Activated CD4-positive, alpha-beta T cell treated with anti-CD3 and anti-CD28 coated beads, Interleukin-2, amount 50 U/mL, for 1 hour (primary cell): ENCODE measurements around the gene BCL2.

ENCODE experiments used
- DNase-seq: peaks from one replicate; pipeline ENCODE4 v3.0.0-alpha.2; 2020

Gene BCL2

DNA sequence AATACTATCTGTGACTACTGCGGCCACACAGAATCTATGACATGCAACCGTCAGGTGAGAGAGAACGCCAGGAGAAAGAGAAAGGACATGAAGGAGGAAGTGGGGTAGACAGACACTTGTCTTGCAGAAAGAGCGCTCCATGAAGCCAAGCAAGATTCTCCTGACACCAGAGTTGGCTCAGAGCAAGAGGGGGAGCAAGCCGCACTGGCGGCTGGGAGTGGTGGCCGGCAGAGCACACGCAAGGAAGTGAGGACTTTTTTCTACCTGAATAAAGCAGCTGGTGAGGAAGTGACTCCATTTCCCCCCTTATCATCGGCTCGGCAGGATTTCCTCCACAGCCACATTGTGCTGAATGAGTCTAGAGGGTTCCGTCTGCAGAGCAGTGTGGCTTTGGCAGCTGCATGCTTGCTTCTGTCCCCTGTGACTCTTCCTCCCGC is 181.6 kb downstream of the BCL2 start:
- DNase-seq: peak; percentile 57

DNA sequence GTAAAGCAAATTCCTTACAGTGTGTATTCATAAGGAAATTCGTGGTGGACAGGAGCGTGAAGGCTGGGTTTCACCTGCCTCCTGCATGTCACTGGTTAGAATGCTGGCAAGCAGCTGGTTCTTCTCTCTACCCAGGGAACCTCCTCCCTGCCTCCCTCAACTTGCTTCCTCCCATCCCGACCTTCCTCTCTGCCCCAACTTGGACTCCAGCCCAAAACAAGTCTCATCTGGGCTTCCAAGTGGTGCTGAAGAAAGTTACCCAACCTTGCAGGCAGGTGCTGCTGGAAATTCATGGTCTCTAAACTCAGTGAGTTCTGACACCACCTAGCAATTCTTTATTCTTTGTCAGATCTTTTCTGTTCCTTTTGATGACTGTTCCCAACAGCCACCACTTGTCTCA is 184.5 kb downstream of the BCL2 start:
- DNase-seq: no peak

DNA sequence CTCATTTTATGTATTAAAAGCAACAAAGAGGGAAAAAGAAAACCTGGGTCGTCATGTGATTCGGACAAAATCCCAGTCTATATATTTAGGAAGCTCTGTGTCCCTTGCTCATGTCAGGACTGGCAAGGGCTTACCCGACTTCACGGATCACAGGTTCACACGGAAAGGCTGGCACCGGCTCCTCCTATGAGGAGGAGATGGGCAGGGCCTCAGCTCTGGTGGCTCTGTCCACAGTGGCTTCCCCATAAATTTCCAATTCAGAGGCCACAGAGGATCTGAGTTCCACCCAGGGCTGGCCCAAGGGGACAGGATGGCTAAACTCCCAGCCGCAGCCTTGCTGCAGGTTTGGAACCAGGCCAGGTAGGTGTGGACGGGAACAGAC is 186.8 kb downstream of the BCL2 start:
- no peak for DNase-seq

DNA sequence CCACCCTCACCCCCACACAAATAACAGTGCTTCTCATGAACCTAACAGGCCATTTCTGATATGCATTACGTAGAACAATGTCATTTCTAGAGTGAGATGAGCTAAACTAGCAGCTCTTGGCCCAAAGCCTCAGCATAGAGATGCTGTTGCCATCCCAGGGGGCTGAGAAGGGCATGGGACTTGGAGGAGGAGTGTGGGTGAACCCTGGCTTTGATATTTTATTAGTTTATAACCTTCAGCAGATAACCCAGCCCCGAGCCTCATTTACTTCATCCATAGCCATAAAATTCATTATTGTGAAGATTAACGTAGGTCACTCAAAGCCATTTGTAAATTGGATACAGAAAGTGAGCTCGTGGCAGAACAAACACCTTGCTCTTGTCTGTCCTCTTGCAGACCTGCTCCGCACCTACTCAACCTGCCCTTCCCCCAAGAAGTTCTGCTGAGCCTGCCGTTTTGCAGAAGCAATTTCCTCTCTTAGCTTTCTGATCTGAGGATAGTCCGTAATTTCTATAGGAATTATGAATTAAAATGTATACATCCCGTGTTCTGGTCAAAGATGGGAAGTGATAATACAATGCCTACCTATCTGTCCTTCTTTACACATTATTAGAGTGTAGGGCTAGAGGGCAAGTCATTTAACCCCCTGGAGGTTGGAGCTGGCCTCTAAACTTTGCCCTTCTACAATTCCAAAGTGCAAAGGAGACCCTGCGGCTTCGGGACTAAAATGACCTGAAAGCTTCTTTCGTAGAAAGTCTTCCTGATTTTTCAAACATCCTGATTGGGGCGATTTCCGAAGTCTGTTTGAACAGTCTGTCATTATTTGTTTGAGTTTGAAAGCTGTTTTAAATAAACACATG is 187.4 kb downstream of the BCL2 start:
- DNase-seq: no peak

DNA sequence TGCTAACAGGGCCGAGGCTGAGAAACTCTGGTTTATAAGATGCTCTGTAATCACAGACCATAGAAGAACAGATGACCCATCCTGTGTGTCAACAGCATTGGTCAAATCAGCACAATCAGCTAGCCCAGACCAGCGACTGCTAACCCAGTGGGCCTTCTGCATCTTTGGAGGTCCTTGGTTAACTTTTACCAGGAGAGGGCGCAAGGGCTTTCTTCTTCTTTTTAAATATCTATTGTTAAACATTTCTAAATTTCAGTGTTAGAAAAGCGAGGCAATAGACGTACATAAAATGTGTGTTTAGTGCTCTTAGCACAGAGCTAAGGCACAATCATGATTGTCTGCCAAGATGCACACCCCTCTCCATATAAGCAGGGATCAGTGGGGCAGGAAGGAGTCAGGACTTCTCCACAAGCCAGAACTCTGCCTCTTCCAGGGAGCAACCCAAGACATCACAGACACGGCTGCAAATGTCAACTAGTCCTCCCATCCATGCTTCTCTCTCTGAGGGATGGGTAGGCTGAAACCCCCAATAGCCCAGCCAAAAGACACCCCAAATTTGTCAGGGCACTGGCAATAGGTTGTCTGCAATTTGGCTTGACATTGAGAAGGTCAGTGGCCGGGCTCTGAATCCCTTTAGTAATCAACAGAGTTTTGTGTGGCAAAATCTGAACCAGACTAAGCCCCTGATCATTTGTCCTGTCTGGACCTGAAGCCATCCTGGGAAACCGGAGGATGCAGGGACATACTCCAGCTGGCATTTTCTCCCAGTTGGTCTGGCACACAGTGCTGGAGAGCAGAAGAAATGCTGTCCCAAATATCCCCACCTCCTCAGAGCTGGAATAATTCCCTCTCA is 188.2 kb downstream of the BCL2 start:
- peak; percentile 55 for DNase-seq

DNA sequence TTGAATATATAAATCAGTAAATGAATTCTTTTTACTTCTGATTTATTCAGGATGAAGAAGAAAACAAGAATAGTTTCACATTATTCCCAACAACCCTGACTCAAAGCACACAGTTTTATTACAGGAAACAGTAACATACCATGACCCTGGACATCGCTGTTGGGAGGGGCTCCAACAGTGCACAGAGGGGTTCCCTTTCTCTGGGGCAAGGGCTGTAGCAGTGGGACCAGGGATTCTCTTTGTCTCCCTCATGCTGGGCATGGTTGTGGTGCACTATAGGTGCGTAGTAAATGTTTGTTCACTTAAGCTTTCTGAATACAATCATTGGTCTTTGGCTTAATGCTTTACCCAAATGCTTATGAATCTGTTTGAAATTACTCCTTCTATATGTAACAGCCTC is 189.4 kb downstream of the BCL2 start:
- no peak for DNase-seq

DNA sequence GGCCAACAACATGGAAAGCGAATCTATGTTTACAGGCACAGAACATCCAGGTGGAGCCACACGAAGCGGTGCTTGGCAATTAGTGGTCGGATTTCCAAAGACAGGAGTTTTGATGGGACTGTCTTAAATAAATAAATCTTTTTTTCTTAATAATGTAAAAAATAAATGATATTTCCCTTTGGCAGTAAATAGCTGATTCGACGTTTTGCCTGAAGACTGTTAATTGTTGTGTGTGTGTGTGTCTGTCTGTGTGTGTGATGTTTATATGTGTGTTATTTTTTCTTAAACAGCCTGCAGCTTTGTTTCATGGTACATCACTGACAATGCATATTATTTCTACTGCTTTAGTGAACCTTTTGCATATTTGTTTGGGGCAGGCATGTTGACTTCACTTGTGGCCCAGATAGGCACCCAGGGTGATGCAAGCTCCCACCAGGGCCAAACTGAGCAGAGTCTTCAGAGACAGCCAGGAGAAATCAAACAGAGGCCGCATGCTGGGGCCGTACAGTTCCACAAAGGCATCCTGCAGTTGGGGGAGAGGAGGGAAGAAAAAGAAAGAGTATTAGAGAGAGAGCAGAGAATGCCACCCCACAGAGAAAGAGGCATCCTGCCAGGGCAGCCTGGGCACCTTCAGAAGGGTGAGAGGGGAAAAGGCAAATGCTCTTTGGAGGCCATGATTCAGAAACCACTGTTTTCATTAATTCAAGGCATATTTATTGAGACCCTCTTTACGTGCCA is 191.2 kb downstream of the BCL2 start:
- DNase-seq: no peak

DNA sequence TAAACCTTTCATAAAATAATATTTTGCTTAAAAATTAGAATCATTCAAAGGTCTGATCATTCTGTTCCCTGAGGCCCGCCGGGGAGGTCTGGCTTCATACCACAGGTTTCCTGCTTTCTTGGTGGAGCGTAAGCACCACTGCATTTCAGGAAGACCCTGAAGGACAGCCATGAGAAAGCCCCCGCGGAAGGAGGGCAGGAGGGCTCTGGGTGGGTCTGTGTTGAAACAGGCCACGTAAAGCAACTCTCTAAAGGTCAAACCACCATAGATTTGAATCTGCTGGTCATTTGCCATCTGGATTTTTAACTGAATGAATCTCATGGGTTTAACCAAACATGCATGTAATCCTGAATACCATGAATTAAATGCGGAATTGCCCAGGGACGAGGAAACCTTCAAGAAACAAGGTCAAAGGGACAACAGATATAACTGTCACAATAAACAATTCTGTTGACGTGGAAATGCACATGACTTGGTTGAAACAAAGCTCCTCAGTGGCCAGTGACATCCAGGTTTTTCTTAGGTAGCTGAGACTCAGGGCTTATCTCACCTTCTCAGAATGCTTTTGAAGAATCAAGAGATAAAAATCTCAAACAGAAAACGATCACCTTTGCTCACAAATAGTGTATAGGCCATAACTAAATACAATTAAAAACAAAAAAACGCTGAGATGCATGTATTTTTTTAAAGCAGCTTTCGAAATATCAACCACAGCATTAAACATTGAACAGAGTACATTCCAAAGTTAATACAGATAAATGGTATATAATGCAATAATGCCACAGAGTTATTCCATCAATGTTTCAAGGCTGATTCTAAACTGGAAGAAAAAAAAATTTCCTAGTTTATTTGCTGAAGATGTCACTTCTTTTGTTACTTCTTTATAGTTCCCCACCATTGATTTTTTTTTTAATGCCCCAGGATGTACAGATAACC is 193.2 kb downstream of the BCL2 start:
- DNase-seq: no peak

DNA sequence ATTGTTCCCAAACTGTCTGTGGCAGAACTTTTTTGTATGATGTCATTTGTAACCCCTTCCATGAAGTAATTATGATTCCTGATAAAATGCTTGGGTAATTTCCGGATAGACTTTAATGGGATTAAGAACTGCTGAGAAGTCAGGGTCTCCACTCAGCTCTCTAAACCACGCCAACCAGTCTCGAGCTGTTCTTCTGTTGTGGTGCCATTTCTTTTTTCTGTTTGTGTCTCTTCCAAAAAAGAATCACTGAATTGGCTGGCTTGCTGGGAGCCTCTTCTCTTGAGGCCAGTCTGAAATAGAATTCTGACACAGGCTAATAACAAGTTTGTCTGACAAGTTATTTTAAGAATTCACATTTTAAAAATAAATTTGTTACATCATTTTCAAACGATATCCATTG is 198.9 kb downstream of the BCL2 start:
- DNase-seq: no peak

DNA sequence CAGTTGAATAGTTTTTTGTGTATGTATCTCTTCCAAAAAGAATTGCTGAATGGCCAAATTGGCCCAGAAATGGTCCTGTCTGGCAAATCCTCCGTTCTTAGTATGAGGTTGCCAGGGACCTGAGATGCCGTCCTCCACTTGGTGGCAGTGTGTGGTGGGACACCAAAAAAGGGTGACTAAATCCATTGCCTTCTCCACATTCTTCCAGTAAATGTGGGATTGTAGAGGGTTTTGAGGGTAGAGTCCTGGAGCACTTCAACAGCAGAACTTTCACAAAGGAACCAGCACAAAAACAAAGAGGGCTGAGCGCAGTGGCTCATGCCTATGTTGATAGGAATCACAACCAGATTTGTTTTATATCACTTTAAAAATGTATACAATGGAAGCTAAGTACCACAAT is 199.9 kb downstream of the BCL2 start:
- DNase-seq: peak; percentile 13

DNA sequence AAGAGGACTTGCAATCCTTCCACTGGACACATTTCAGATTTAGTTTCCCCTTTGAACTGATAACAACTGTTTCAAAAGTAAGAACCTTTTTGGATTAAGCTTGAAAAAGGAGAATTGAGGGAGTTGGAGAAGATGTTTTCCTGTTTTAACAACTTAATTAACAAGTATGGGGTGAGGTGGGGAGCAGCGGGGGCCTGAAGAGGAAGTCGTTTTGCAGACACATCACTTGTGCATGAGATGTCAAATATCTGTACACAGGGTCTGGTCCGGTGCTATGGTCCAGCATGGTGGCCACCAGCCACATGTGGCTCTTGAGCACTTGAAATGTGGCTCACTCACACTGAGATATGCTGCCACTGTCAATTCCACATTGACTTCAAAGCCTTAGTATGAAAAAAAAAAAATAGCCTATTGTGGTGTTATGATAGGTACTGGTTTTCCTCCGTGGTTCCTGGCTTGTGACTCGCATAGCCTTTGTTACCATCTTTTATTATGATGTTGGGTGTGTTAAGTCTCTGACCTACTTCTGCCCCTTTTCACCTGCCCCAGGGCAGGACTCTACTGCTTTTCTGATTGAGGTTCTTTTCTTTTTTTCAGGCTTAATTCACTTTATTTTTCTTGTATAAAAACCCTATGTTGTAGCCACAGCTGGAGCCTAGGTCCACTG is 205.5 kb downstream of the BCL2 start:
- no peak for DNase-seq

DNA sequence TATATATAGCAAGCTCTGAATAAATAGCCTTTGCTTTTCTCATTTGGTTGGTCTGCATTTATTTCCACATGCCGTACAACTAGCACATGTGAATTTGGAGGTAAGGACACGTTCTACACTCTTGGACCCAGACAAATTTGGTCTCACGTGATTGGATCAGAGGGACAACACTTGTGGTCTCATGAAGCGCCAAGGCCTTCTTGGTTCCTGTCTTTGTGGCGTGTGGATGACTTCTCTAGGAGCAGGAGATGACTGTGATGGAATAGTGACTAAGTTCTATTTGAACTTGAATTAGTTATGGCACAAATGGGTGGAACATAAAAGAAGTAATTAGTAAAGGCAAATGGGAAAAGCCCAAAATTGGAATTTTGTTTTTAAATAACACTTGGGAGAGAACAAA is 206.9 kb downstream of the BCL2 start:
- DNase-seq: no peak

DNA sequence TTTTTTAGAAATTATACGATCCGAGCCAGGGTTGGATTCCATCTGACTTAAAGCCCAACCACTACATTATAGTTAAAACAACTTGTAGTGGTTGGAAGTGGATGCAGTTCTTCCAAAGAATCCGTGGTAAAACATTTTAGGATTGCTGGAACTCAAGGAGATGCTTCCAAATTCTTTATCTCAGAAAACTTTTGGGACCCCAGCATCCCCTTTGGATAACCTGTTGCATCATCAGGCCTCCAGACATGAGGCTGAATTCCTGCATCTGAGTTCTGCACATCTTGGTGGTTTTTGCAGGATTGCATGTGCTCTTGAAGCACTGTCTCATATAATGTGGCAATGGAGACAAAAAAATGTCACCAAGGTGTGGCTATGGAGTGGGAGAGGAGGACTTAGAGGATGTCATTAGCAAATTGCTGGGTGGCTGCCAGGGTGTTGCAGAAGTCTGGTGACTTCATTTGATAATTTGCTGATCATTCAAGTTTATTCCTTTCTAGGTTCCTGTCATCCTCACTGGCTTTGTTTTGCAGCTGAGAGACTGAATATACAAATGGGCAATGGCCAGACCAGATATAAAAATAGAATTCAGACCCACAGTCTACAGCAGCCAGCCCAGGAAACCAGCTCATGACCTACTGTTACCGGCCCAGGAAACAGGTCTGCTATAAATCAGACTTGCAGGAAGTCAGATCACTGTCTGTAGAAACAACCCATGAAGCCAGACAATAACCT is 207.7 kb downstream of the BCL2 start:
- no peak for DNase-seq

DNA sequence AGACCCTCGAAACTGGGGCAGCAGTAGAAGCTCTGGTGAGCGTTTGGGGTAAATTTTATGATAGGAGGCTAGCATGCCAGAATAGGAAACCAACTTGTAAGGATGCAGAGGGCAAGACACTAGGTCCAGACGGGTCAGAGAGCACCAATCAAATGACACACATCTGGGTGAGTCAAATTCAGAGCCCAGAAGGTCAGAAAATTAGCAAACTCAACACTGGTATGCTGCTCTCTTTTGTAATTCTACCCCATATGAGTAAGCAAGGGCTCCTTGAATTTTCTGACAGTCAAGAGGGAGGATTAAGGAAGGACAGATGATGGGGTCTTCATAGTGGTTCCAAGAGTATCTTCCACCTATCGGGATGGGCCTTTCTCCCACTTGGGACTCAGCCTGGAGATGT is 209.8 kb downstream of the BCL2 start:
- no peak for DNase-seq

DNA sequence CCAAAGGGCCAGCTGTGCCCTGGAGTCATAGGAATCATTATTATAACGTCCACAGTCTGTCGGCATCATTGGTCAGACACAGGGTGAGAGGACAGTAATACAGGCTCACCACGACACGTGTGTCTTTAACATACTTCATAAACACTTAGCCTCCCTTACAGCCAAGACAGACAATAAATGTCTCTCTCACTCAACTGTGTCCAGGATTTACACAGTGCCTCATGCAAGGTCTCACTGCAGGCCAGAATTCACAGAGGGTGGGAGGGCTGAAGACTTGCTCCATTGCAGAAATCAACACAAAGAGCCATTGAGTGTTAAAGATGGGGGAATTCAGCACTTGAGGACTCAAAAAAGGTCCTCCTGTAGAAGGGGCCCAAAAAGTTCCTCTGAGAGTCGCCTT is 210.5 kb downstream of the BCL2 start:
- no peak for DNase-seq

DNA sequence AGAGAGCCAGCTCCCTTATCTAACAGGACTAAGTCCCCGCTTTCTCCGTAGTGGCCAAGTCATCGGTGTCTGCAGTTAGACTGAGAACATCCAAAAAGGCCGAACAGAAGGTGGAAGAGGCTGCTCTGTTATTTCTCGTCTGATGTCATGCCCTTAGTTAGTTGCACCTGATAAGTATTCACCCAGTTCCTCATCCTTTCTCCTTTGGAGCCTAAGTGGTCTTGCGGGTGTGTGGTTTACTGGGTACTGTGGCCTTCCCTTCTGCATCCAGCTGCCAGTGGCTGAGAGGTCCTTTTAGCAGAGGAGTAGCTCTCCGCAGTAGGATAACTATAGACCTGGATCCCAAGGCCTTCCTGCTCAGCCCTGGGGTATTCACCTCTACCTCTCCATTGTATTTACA is 211.6 kb downstream of the BCL2 start:
- no peak for DNase-seq

DNA sequence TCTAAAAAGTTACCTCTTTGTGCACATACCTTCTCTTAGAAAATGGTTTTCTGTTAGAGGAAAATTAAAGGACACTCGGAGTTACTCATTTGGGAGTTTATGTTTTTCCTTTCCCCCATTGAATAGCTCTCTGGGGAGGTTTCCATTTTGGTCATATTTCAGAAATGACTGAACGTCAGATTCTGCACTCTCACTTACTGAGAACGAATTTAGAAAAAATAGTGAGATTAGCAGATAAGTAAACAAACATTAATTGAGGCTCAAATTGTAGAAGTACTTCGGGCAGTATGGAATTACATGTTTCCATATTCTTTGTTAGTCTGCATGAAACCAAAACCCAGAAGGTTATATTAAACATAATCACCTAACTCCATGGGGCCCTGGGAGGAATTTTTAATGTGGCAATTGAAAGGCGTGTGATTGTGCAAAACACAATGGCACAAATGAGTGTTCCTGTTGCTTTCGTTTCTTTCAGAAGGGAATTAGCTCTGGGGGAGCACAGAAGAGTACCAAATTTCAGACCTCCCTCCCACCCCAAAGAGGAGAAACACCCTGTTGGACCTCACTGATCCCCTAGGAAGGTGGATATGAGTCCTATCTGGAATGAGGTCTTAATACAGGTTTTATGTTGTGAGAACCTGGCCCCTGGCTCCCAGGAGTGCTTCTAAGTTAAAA is 212.3 kb downstream of the BCL2 start:
- DNase-seq: no peak

DNA sequence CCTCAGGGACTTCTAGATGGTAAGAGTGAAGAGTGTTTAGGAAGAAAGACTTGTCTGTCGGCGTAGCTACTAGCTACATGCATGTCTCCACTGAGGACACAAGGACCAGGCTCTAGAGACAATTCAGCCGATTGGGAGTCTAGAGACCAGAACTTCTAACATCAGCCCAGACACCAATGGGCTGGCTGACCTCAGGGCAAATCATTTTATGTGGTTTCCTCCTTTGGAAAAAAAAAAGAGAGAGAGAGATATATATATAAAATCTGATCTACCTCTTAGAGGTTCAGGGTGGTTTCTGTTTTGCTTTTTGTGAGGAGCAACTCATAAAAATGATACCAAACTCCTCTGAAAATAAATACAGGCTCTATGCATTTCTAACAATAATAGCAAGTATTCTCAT is 212.8 kb downstream of the BCL2 start:
- no peak for DNase-seq

DNA sequence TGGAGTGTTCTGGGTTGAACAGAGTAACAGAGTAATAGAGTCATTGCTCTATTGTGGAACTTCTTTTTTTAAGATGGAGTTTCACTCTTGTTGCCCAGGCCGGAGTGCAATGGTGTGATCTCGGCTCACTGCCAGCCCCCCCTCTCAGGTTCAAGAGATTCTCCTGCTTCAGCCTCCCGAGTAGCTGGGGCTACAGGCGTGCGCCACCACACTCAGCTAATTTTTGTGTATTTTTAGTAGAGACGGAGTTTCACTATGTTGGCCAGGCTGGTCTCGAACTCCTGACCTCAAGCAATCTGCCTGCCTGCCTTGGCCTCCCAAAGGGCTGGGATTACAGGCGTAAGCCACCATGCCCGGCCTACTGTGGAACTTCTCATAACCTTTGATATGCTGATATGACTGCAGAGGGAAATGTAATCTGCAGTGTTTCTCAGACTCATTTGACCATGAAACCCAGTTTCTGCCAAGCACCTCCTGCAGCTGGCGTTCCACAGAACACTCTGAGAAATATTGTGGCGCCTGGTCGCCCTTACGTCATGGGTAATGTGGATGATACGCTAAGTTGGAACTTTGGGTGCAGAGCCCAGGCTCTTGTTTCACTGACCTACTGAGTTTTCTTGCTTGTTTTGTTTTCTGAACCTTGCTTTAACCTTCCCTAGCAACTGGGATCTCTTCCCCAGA is 213.8 kb downstream of the BCL2 start:
- no peak for DNase-seq

DNA sequence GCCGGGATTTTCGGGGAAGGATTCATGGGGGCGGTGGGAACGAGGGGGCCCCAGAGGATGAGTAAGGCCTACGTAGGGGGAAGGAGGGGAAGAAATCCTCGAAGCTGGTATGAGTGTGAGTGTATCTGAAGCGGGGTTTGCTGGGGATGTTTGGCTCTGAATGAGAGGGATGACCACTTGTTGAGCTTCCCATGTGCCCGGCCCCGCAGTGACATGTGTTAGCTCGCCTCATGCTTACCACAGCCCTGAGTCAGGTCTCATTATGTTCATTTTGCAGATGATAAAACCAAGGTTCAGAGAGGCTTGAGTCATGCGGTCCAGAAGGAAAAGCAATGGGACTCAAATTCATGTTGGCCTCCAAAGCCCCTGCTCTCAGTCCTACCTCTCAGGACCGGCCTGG is 214.7 kb downstream of the BCL2 start:
- DNase-seq: no peak
